ENCODE data around the gene PLEKHG3. TPM values are rescaled to one million over a fixed set of nuclear protein-coding genes. Genes with fewer than 3 reads are reported as not detected.

Gene PLEKHG3
- total and polyA plus RNA-seq, 2 of the 4 experiments (the other 2 are of a cell fraction), result 8.2 to 8.4 TPM

DNA sequence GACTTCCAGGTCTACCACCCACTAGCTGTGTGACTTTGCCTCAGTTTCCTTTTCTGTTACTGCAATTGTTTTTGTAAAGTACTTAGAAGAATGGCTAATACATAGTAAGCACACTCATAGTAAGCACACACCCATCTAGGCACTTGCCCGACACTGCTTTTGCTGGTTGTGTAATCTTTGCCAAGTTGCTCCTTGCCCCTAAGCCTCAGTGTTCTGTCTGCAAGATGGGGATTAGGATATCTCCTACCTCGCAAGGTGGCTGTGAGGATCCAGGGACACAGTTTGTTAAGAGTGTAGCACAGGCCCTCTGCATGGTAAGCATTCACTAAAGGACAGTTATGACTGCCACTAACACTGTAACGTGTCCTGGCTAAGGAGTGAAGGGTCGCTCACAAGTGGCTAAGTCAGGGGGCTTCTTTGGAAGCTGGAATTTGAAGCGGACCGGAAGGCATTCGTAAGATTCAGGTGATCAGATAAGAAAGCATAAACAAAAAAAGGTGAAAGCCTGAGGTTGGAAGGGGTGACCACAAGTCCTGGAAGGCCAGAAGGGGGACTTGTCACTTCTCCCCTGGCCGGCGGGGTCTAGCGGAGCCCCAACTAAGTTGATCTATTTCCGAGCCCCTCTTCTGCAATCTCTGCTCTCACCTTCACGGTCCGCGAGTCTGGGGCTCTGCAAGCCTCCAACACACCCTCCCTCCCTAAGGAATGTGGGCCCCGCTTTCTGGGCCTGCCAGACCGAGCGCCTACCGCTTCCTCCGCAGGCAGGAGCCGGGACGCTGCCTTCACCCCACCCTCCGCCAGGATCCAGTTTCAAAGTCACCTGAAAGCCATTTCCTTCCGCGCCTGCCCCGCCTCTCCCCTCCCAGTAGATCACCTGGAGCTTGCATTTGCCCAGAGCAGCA is 1.5 kb upstream of the PLEKHG3 start:
- no peak overlapping the region for H2BK120ac ChIP-seq (ENCODE audit: low read depth, low read length)
- no peak overlapping the region for H4K91ac ChIP-seq (ENCODE audit: insufficient read depth, low read depth, low read length)
- H2BK5ac ChIP-seq (ENCODE audit: low read depth, low read length, poor library complexity, severe bottlenecking), result no peak overlapping the region
- H3K9me3 ChIP-seq (ENCODE audit: control insufficient read depth, insufficient read depth, low read length), result no peaks in the 10 kb centered on the region
- peaks cover 10% of the 10 kb centered on the region; the same call in 1 of the 2 replicates for H3K4me1 ChIP-seq (ENCODE audit: control insufficient read depth, insufficient read depth, low read length)
- H3K18ac ChIP-seq (ENCODE audit: low read depth, low read length), result no peak overlapping the region
- 80% methylated on average over 17 of the region's 25 CpGs; no CpG with 5 or more reads in 1 of the 2 experiments for WGBS, 2 experiments (ENCODE audit: extremely low coverage in 2 of 2, insufficient read length in 1 of 2)
- no peak overlapping the region for H3K4me3 ChIP-seq (ENCODE audit: insufficient read depth, low read depth, low read length)
- peaks cover 48% of the 10 kb centered on the region for H3K27me3 ChIP-seq (ENCODE audit: control insufficient read depth, insufficient read depth, low read length)
- H3K14ac ChIP-seq (replicated peaks; ENCODE audit: low read depth, low read length), result no peak overlapping the region
- no peak overlapping the region for H3K9ac ChIP-seq (ENCODE audit: low read depth, low read length)
- dilution Hi-C loops (cut with HindIII; ENCODE audit: low sequenced_read_pairs, unreplicated experiment), result no loop called here
- ATAC-seq (ENCODE audit: low read depth), result no peak
- TF ChIP-seq NFE2L2 (IDR thresholded peaks at IDR 0.05; ENCODE audit: low read depth, low read length) (no peak), MXI1 (IDR thresholded peaks at IDR 0.05; ENCODE audit: borderline replicate concordance, low read depth, low read length) (no peak), RFX5 (IDR thresholded peaks at IDR 0.05; ENCODE audit: low read depth, low read length) (no peak), MAZ (IDR thresholded peaks at IDR 0.05; ENCODE audit: borderline replicate concordance, low read depth, low read length) (no peak), CEBPB (IDR thresholded peaks at IDR 0.05; ENCODE audit: low read depth, low read length) (no peak), CHD1 (IDR thresholded peaks at IDR 0.05; ENCODE audit: low read depth, low read length) (no peak), POLR2A (IDR thresholded peaks at IDR 0.05; ENCODE audit: low read depth, low read length) (no peak), FOS (IDR thresholded peaks at IDR 0.05; ENCODE audit: low read depth, low read length) (no peak), BHLHE40 (IDR thresholded peaks at IDR 0.05; ENCODE audit: low read depth, low read length) (no peak)
- TF ChIP-seq, protein P1, sequence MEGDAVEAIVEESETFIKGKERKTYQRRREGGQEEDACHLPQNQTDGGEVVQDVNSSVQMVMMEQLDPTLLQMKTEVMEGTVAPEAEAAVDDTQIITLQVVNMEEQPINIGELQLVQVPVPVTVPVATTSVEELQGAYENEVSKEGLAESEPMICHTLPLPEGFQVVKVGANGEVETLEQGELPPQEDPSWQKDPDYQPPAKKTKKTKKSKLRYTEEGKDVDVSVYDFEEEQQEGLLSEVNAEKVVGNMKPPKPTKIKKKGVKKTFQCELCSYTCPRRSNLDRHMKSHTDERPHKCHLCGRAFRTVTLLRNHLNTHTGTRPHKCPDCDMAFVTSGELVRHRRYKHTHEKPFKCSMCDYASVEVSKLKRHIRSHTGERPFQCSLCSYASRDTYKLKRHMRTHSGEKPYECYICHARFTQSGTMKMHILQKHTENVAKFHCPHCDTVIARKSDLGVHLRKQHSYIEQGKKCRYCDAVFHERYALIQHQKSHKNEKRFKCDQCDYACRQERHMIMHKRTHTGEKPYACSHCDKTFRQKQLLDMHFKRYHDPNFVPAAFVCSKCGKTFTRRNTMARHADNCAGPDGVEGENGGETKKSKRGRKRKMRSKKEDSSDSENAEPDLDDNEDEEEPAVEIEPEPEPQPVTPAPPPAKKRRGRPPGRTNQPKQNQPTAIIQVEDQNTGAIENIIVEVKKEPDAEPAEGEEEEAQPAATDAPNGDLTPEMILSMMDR (conservative IDR thresholded peaks at IDR 0.05; ENCODE audit: low read depth, low read length), result no peak
- H4K5ac ChIP-seq (ENCODE audit: low read depth, low read length), result no peak overlapping the region
- no peak overlapping the region for H2AK5ac ChIP-seq (ENCODE audit: low read depth, low read length)
- H3K4ac ChIP-seq (ENCODE audit: low read depth, low read length), result no peak overlapping the region
- peaks cover 10% of the 10 kb centered on the region; the same call in 1 of the 2 replicates for H3K9me1 ChIP-seq (ENCODE audit: insufficient read depth, low read length)
- H3K4me2 ChIP-seq (ENCODE audit: low read depth, low read length), result no peak overlapping the region
- POLR2A ChIA-PET (ENCODE audit: unreplicated experiment), result no interaction called here
- no peak for DNase-seq
- H3K56ac ChIP-seq (ENCODE audit: extremely low read depth, insufficient read depth, low read length), result no peak overlapping the region
- BruUV-seq (replicated peaks), result no TSS peak
- in situ Hi-C loops (cut with MboI; ENCODE audit: low sequenced_read_pairs), result no loop called here
- no peak overlapping the region for H4K8ac ChIP-seq (ENCODE audit: low read depth in 2 of 2, low read length in 2 of 2)
- peaks cover 5 to 24% of the 10 kb centered on the region in 2 experiments; a peak in 2 of 4 replicates for H3K79me1 ChIP-seq (ENCODE audit: low read depth in 1 of 2, low read length in 2 of 2)
- intact Hi-C loops (cut with micrococcal nuclease), result no loop called here
- no peaks in the 10 kb centered on the region for H3K36me3 ChIP-seq (ENCODE audit: control insufficient read depth, insufficient read depth, low read length)
- no peak overlapping the region for H2AK9ac ChIP-seq (replicated peaks; ENCODE audit: low read depth, low read length, poor library complexity)
- H3K23ac ChIP-seq (ENCODE audit: low read depth, low read length), result no peak overlapping the region
- H3K27ac ChIP-seq (ENCODE audit: insufficient read depth, low read length), result no peak overlapping the region
- H4K20me1 ChIP-seq (ENCODE audit: insufficient read depth, low read length), result peaks cover 12% of the 10 kb centered on the region
- CTCF ChIA-PET, result no interaction called here
- H2AFZ ChIP-seq (replicated peaks; ENCODE audit: low read length, poor library complexity), result no peak overlapping the region
- no peak overlapping the region for H2BK15ac ChIP-seq (ENCODE audit: low read depth, low read length)
- no peak overlapping the region for H2BK20ac ChIP-seq (ENCODE audit: low read depth, low read length)
